GM12875 (cell line): ENCODE data around the gene ZSWIM8.

ENCODE experiments used
- H3K4me3 ChIP-seq: one replicate; pipeline ENCODE4 v1.5.1; 2011; ENCODE audit warnings: low read depth, low read length, control low read depth
- CTCF ChIP-seq: IDR thresholded peaks from 2 replicates; pipeline ENCODE4 v1.5.1; 2011; ENCODE audit warnings: low read depth, mild to moderate bottlenecking, control low read depth, inconsistent platforms, low read length, moderate library complexity, borderline replicate concordance; ENCODE audit not compliant: insufficient read depth

The ZSWIM8 gene

DNA sequence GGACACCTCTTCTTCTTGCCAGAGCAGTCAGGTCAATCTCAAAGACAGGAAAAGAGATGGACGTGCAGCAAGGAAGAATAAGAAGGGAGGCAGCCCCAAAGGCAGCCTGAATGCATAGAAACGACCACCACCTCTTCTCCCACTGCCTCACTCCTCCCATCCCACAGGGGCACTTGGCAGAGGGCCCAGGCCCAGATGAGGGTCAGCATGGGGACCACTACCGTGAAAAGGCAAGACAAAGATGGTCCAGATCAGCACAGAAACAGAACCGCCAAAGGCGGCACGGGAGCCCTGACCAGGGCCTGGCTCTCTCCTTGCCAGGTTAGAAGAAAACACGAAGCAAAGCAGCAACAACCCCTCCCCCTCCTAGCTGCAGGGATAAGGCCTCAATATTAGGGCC lies 27.9 kb downstream of the ZSWIM8 start:
- no peak overlapping the region for H3K4me3 ChIP-seq
- TF ChIP-seq CTCF = no peak

- no peak overlapping the region for H3K4me3 ChIP-seq
- TF ChIP-seq CTCF = no peak
These were observed 29.0 kb downstream of the ZSWIM8 start for GRCh38 chr10:73814276-73814895.

DNA sequence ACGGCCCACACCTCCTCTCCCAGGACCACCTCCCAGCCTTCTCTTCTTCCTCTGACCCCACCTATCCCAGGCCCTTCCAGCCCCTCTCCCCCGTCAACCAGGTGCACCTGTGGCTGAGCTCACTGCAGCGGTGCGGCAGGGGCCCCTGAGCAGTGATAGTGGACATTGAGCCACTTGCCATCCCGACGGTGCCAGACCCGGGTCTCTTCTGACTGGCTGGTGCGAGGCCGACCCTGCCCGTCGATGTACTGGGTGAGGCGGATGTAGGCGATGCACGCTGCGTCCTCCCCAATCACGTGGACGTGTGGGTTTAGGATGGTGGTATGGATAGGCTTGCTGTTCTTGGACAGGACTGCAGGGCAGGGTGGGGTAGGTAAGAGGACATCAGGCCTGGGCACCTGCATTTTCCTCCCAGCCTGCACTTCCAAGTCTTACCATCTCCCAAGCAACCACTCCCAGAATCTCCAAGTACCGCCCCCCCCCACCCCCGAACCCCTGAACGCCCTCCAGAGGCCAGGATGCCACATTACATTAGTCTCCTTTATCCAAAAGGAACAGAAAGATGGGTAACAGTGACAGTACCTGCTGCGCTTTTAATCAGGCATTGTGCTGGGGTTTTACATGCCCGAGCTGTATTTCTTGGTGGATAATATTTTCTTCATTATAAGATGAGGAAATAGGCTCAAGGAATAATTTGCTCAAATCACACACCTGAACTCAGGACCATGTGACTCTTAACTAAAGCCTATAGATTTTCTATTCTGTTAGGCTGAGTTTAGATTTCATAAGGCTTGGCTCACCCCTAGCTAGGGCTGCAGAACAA lies 29.7 kb downstream of the ZSWIM8 start:
- TF ChIP-seq CTCF = no peak; the same call in 1 of the 2 replicates
- no peak overlapping the region for H3K4me3 ChIP-seq

DNA sequence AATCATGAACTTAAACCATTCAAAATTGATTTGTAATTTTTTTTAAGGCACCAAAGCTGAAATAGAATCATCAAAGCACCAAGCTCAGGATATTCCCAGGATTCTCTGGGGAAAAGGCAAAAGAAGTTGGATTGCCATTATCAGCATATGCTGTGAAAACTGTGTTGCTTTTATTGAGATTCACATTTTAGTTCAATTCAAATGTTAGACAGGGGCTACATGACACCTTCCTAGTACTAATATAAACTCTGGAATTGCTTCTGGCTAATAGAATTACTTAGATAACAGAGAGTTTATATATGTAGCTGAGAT lies 30.3 kb downstream of the ZSWIM8 start:
- no peak overlapping the region for H3K4me3 ChIP-seq
- TF ChIP-seq CTCF = no peak

- TF ChIP-seq CTCF = no peak
These were observed 31.7 kb downstream of the ZSWIM8 start for GRCh38 chr10:73816917-73817729.

GRCh38 chr10:73817826-73818225 lies 32.4 kb downstream of the ZSWIM8 start:
- no peak for TF ChIP-seq CTCF
- H3K4me3 ChIP-seq = no peak overlapping the region

More at GRCh38 chr10:73816917-73817729, 31.7 kb downstream of the ZSWIM8 start:
- no peak overlapping the region for H3K4me3 ChIP-seq

- no peak for TF ChIP-seq CTCF
These were observed 33.0 kb downstream of the ZSWIM8 start for GRCh38 chr10:73818402-73818801.

More at GRCh38 chr10:73818402-73818801, 33.0 kb downstream of the ZSWIM8 start:
- H3K4me3 ChIP-seq = no peak overlapping the region
